Suprapubic skin (tissue), 4 donors: ENCODE results near the gene IQCK. TPM values are rescaled to one million over a fixed set of nuclear protein-coding genes. Genes with fewer than 3 reads are reported as not detected.

Experiments used
- DNase-seq, 2 donors: peaks; one replicate each; pipeline ENCODE4 v3.0.0-alpha.2; 2019; ENCODE audit warnings: low spot score in 2 of 2
- H3K27ac ChIP-seq: fragments of 200-600 bp; sonication (generic); one replicate; pipeline ENCODE4 v1.5.1; 2019
- H3K27me3 ChIP-seq: fragments of 200-600 bp; sonication (generic); one replicate; pipeline ENCODE4 v1.5.1; 2019
- H3K36me3 ChIP-seq: fragments of 200-600 bp; sonication (generic); one replicate; pipeline ENCODE4 v1.5.1; 2019
- H3K4me1 ChIP-seq: fragments of 200-600 bp; sonication (generic); one replicate; pipeline ENCODE4 v1.5.1; 2019
- H3K4me3 ChIP-seq: fragments of 200-600 bp; sonication (generic); one replicate; pipeline ENCODE4 v1.5.1; 2019; ENCODE audit warnings: mild to moderate bottlenecking
- H3K9me3 ChIP-seq: fragments of 200-600 bp; sonication (generic); one replicate; pipeline ENCODE4 v1.5.1; 2019
- EP300 ChIP-seq: sonication (generic); formaldehyde crosslinking; IDR thresholded peaks from one replicate; pipeline ENCODE4 v1.6.1; 2017; ENCODE audit warnings: antibody characterized with exemption
- POLR2A ChIP-seq, 2 donors: fragments of 450-650 bp; IDR thresholded peaks; one replicate each; pipeline ENCODE4 v1.6.1; 2017; ENCODE audit warnings: antibody characterized with exemption in 2 of 2, mild to moderate bottlenecking in 2 of 2, moderate library complexity in 2 of 2
- POLR2AphosphoS5 ChIP-seq, 3 donors: sonication (generic); formaldehyde crosslinking; IDR thresholded peaks; one replicate each; pipeline ENCODE4 v1.6.1; 2017; ENCODE audit warnings: antibody characterized with exemption in 3 of 3
- whole genome bisulfite sequencing: methylation state at CpG from one replicate; pipeline ENCODE4 v1.1.5; 2018; 5-methylcytosine and 5-hydroxymethylcytosine counted together
- total RNA-seq, 4 donors: library from RNA; depleted of rRNA; stranded (reverse); fragments of >200 nt; gene quantifications; one replicate each; pipeline ENCODE4 v1.1.0, GENCODE V29; 2016
- TF ChIP-seq, protein P1 (sequence below), 2 donors: fragments of 200-600 bp in 1 of 2; fragments of 450-650 bp in 1 of 2; sonication (generic) in 1 of 2; IDR thresholded peaks; one replicate each; pipeline ENCODE4 v1.5.1; 2016 to 2019; ENCODE audit warnings: antibody characterized with exemption in 2 of 2, mild to moderate bottlenecking in 1 of 2, moderate library complexity in 1 of 2

IQCK gene
- total RNA-seq, 4 donors from 2014 or later = 10.7 to 21.6 (median 18.7) TPM

GRCh38 chr16:19890901-19891300 is 172.8 kb downstream of the IQCK start:
- TF ChIP-seq POLR2A (IDR thresholded peaks at IDR 0.05) (no peak), POLR2AphosphoS5 (IDR thresholded peaks at IDR 0.05) (no peak), EP300 (no peak)
- TF ChIP-seq, protein P1, sequence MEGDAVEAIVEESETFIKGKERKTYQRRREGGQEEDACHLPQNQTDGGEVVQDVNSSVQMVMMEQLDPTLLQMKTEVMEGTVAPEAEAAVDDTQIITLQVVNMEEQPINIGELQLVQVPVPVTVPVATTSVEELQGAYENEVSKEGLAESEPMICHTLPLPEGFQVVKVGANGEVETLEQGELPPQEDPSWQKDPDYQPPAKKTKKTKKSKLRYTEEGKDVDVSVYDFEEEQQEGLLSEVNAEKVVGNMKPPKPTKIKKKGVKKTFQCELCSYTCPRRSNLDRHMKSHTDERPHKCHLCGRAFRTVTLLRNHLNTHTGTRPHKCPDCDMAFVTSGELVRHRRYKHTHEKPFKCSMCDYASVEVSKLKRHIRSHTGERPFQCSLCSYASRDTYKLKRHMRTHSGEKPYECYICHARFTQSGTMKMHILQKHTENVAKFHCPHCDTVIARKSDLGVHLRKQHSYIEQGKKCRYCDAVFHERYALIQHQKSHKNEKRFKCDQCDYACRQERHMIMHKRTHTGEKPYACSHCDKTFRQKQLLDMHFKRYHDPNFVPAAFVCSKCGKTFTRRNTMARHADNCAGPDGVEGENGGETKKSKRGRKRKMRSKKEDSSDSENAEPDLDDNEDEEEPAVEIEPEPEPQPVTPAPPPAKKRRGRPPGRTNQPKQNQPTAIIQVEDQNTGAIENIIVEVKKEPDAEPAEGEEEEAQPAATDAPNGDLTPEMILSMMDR (IDR thresholded peaks at IDR 0.05) = no peak
- Histone ChIP-seq H3K4me1 (peaks cover 8% of the 10 kb centered on the region), H3K9me3 (no peaks in the 10 kb centered on the region), H3K4me3 (no peak overlapping the region), H3K36me3 (no peaks in the 10 kb centered on the region), H3K27ac (no peak overlapping the region), H3K27me3 (peaks cover 2% of the 10 kb centered on the region)
- WGBS = 100% methylated on average over 3 of the region's 3 CpGs
- no peak for DNase-seq

GRCh38 chr16:19892902-19893301 is 174.8 kb downstream of the IQCK start:
- WGBS = 90% methylated on average over 12 of the region's 12 CpGs
- H3K36me3 ChIP-seq = no peaks in the 10 kb centered on the region
- TF ChIP-seq EP300 = no peak
- DNase-seq = no peak
- H3K4me3 ChIP-seq = no peak overlapping the region
- H3K9me3 ChIP-seq = no peaks in the 10 kb centered on the region
- H3K27me3 ChIP-seq = no peaks in the 10 kb centered on the region
- H3K4me1 ChIP-seq = no peaks in the 10 kb centered on the region
- H3K27ac ChIP-seq = no peak overlapping the region

DNA sequence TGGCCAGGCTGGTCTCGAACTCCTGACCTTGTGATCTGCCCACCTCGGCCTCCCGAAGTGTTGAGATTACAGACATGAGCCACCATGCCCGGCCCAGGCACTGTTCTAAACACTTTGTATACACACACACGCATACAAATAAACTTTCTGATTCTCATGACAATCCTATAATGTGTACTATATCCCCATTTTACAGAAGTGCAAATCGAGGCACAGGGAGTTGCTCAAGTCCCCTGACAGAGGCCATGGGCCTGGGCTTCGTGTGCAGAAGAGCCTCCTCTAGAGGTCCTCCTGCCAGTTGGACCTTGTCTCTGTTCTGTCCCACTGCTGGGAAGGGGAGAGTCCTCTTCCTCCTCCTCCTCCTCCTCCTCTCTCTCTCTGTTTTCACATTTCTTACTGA is 176.5 kb downstream of the IQCK start:
- TF ChIP-seq POLR2AphosphoS5 (IDR thresholded peaks at IDR 0.05) = no peak
- no peak for TF ChIP-seq POLR2A (IDR thresholded peaks at IDR 0.05)
- TF ChIP-seq, protein P1 (IDR thresholded peaks at IDR 0.05) = no peak
- no peak for TF ChIP-seq EP300
- 86% methylated on average over 7 of the region's 7 CpGs for WGBS
- Histone ChIP-seq H3K27ac (no peak overlapping the region), H3K4me3 (no peak overlapping the region), H3K9me3 (no peaks in the 10 kb centered on the region), H3K4me1 (no peaks in the 10 kb centered on the region), H3K27me3 (peaks cover 3% of the 10 kb centered on the region), H3K36me3 (no peaks in the 10 kb centered on the region)
- no peak for DNase-seq

DNA sequence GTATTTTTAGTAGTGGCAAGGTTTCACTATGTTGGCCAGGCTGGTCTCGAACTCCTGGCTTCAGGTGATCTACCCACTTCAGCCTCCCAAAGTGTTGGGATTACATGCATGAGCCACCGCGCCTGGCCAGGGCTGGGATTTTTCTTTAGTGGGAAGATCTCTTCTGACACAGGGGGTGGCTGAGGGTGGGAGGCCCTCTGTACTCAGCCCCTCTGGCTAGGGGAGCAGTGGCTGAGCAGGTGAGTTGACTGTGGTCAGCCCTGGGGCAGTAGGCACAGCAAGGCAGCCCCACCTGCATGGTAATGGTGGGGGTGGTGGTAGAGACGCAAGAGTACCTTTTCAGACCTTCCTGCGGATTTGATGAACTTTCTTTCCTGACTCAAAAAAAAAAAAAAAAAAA is 178.9 kb downstream of the IQCK start:
- DNase-seq = no peak
- no peak overlapping the region for H3K27ac ChIP-seq
- peaks cover 3% of the 10 kb centered on the region for H3K27me3 ChIP-seq
- H3K36me3 ChIP-seq = no peaks in the 10 kb centered on the region
- no peaks in the 10 kb centered on the region for H3K4me1 ChIP-seq
- no peaks in the 10 kb centered on the region for H3K9me3 ChIP-seq
- WGBS = 74% methylated on average over 3 of the region's 5 CpGs
- H3K4me3 ChIP-seq = no peak overlapping the region
- TF ChIP-seq POLR2AphosphoS5 (IDR thresholded peaks at IDR 0.05) (no peak), POLR2A (IDR thresholded peaks at IDR 0.05) (no peak), EP300 (no peak)
- TF ChIP-seq, protein P1 (IDR thresholded peaks at IDR 0.05) = no peak

GRCh38 chr16:19898166-19898565 is 180.1 kb downstream of the IQCK start:
- TF ChIP-seq POLR2A (IDR thresholded peaks at IDR 0.05) = no peak
- no peak for TF ChIP-seq EP300
- TF ChIP-seq, protein P1 (IDR thresholded peaks at IDR 0.05) = no peak
- no peak for TF ChIP-seq POLR2AphosphoS5 (IDR thresholded peaks at IDR 0.05)
- peaks cover 3% of the 10 kb centered on the region for H3K27me3 ChIP-seq
- no peak overlapping the region for H3K4me3 ChIP-seq
- H3K27ac ChIP-seq = no peak overlapping the region
- H3K9me3 ChIP-seq = no peaks in the 10 kb centered on the region
- 53% methylated on average over 4 of the region's 5 CpGs for WGBS
- H3K4me1 ChIP-seq = no peaks in the 10 kb centered on the region
- no peak for DNase-seq
- no peaks in the 10 kb centered on the region for H3K36me3 ChIP-seq
